ENCODE data around the gene MATN1.

DNA sequence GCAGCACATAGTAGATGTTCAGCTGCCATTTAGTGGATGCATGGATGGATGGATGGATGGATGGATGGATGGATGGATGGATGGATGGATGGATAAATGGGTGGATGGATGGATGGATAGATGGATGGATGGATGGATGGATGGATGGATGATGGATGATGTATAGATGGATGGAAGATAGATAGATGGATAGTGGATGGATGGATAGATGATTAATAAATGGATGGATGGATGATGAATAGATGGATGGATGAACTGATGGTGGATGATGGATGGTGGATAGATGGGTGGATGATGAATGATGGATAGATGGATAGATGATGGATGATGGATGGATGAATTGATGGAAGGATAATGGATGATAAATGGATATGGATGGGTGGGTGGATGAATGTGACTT lies 20.6 kb downstream of the MATN1 start:
- TF ChIP-seq, protein P1, sequence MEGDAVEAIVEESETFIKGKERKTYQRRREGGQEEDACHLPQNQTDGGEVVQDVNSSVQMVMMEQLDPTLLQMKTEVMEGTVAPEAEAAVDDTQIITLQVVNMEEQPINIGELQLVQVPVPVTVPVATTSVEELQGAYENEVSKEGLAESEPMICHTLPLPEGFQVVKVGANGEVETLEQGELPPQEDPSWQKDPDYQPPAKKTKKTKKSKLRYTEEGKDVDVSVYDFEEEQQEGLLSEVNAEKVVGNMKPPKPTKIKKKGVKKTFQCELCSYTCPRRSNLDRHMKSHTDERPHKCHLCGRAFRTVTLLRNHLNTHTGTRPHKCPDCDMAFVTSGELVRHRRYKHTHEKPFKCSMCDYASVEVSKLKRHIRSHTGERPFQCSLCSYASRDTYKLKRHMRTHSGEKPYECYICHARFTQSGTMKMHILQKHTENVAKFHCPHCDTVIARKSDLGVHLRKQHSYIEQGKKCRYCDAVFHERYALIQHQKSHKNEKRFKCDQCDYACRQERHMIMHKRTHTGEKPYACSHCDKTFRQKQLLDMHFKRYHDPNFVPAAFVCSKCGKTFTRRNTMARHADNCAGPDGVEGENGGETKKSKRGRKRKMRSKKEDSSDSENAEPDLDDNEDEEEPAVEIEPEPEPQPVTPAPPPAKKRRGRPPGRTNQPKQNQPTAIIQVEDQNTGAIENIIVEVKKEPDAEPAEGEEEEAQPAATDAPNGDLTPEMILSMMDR (IDR thresholded peaks at IDR 0.05): no peak
- TF ChIP-seq POLR2AphosphoS5 (IDR thresholded peaks at IDR 0.05): no peak
- no peak for TF ChIP-seq EP300 (IDR thresholded peaks at IDR 0.05)

Measured in suprapubic skin (tissue), 4 donors.